NCI-H2171 (cell line): ENCODE data around the gene MYO19.

Experiments used
- DNase-seq: peaks from one replicate; lab custom pipeline; 2025; lab: John Stamatoyannopoulos, UW

Gene MYO19

GRCh38 chr17:36534840-36535668 is at the start of gene MYO19, which contains the start of gene PIGW:
TSS of gene MYO19 (minus strand) at chr17:36534868. CDS start at chr17:36532538, 2,330 bp downstream.
TSS of gene PIGW (plus strand) at chr17:36534987. CDS start at chr17:36537102, 2,115 bp downstream.
- peak; percentile 92 for DNase-seq

DNA sequence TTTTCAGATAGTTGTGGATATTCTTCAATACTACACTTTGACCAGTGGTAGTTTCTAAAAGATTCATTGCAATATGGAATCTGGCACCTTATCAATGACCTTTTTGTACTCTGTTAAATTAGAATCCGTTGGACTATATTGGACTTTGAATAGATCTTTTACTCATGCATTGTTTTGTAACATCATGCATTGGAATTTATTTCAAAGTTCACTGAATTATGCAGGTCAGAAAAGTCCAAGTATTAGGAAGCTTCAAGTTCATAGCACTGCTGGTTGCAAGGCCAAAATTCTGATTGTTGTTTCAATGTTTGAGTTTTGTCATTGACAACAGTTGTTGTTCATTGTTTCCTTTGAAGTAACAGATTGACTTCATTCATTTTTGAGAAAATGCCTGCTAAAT is 49.1 kb upstream of the MYO19 start:
- DNase-seq: no peak

GRCh38 chr17:36578671-36579070 is 44.0 kb upstream of the MYO19 start:
- no peak for DNase-seq

DNA sequence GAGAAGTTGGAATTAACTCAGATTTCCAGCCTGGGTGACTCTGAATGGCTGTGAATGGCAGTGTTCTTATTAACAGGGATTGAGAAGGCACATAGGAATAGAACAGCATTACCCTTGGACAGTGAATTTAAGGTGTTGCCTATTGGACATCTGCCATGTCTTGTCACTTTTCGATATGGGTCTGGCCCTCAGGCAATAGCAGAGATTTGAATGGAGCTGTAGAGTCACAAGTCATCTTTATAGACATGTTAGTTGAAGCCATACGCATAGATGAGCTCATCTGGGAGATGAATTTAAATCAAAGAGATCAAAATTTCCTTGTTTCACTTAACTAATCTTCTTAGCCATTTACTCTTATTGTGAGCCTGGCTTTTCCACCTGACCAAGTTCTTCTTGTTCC is 42.1 kb upstream of the MYO19 start:
- DNase-seq: no peak

- DNase-seq: no peak
These were observed 40.4 kb upstream of the MYO19 start for GRCh38 chr17:36575028-36575427.

DNA sequence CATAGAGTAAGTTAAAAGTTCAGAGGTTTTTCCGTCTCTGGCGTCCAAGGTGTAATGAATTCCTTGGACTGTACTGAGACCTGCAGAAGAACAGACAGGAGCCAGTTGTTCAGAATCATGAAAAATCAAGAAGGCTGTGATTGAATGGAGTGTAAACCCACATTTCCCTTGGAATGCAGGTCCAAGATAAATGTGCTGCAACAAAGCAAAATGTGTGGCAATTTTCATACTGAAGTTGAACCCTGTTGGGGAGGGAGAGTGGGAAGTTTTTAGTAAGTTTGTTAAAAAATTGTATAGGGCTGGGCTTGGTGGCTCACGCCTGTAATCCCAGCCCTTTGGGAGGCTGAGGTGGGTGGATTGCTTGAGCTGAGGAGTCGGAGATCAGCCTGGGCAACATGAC is 31.4 kb upstream of the MYO19 start:
- DNase-seq: no peak

- DNase-seq: no peak
These were observed 18.8 kb upstream of the MYO19 start for GRCh38 chr17:36553459-36553858.

DNA sequence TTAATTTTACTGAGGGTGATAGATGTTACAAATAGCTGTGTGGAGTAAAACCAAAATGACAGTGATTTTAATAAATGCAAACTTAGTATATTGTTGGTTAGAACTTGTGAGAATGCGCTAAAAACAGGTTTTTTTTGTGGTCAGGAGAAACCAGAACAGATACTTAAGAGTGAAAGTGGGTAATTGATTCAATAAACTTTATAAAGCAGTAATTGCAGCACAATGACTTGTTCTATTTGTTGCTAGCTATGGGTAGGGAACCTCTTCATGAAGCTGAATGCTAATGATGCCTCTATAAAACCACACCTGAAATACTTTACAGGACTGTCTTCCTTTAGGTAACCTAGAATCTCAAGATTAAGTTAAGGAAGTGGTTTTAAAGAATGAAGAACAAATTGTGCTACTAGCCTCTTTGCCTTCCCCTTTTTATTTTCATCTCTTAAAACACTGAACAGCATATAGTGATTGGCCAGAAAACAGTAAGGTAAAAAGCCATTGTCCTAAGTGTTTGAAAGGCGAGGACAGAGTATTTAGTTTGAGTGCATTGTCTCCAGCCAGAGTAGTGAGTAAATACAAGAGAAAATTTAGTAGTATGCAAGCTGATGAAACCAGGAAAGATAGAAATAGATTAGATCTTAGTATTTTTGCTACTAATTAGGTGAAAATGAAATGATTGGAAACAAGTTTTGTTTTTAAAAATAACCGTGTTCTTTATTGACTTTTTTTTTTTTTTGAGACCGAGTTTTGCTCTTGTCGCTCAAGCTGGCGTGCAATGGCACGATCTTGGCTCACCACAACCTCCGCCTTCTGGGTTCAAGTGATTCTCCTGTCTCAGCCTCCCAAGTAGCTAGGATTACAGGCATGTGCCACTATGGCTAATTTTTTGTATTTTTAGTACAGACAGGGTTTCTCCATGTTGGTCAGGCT is 16.1 kb upstream of the MYO19 start:
- DNase-seq: no peak

GRCh38 chr17:36547776-36548175 is 13.1 kb upstream of the MYO19 start:
- no peak for DNase-seq

GRCh38 chr17:36546418-36547093 is 11.9 kb upstream of the MYO19 start:
- DNase-seq: no peak

DNA sequence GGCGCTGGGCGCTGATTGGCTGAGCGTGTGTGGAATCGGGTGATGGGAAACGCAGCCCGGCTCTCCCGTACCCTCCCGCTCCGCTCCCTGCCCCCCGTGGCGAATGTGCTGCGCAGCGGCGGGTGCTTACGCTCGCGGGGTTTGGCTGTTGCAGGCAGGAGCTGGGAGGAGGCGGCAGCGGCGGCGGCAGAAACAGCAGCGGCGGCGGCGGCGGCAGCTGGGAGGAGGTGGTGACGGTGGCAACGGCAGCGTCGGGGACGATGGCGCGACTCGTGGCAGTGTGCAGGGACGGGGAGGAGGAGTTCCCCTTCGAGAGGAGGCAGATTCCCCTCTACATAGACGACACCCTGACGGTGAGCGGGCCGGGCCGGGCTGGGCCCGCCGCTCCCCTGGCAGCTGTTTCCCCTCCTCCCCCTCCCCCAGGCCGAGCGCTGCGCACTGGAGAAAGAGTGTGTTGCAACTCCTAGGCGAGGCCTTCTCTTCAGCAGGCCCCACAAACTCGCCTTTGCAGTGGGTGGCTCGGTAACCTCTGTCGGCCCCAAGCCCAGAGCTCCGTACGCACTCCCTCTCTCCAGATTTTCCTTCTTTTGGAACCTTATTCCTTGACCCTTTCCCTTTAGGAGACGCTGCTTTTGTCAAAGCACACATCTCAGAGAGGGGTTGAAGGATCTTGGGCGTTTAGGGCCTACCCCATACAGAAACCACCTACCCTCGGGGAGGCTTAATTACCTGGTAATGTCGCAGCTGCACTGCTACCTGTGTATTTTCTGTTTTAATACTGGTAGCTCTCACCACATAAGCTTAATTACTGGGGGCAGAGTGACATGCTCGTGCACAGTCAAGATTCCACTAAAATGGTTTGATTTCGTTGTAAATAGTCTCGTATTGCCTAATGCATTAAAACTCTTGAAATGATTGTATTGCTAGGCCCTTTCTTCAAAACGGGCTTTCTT is 11.1 kb upstream of the MYO19 start:
- peak; percentile 96 for DNase-seq

- no peak for DNase-seq
These were observed 10.4 kb upstream of the MYO19 start for GRCh38 chr17:36545077-36545464.

GRCh38 chr17:36544307-36545076 is 9.8 kb upstream of the MYO19 start, which contains the start of gene GGNBP2:
TSS of gene GGNBP2 (plus strand) at chr17:36544919. CDS start at chr17:36545725, 806 bp downstream.
- DNase-seq: peak; percentile 93

DNA sequence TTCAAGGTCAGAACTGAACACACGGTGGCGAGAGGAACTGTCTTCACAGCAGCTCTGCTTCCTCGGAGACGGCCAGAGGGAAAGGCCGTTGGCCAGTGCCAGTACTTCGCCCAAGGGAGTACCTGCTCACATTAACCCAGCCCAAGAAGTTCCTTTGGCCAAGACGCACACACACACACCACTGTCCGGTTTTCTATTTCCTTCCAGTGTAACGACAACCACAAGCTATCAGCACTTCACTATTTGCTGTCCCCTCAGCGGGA is 9.3 kb upstream of the MYO19 start:
- no peak for DNase-seq

GRCh38 chr17:36542755-36543154 is 8.1 kb upstream of the MYO19 start:
- DNase-seq: no peak

GRCh38 chr17:36540696-36541095 is 6.0 kb upstream of the MYO19 start:
- DNase-seq: no peak

GRCh38 chr17:36535669-36536081 is 1.0 kb upstream of the MYO19 start:
- no peak for DNase-seq

- peak; percentile 74 for DNase-seq
These were observed 481 bp downstream of the MYO19 start for GRCh38 chr17:36533935-36534839.

GRCh38 chr17:36532435-36532975 is 2.2 kb downstream of the MYO19 start:
- no peak for DNase-seq
